Embryonic facial prominence (tissue), 1 donor: Measurements from ENCODE around the gene RMDN3.

Experiments
- DNase-seq: peaks from one replicate; pipeline ENCODE4 v3.0.0-alpha.2; 2016; ENCODE audit errors: extremely low spot score

RMDN3 gene

GRCh38 chr15:40772014-40772413 lies 17.0 kb upstream of the RMDN3 start:
- no peak for DNase-seq

- no peak for DNase-seq
Measured at GRCh38 chr15:40771242-40771641, 16.2 kb upstream of the RMDN3 start.

GRCh38 chr15:40770147-40770721 lies 15.2 kb upstream of the RMDN3 start:
- DNase-seq: no peak

GRCh38 chr15:40769274-40770146 lies 14.5 kb upstream of the RMDN3 start, which contains the start of gene C15orf62:
TSS of gene C15orf62 (plus strand) at chr15:40769980. CDS start at chr15:40770496, 516 bp downstream.
- peak; percentile 35 for DNase-seq

- DNase-seq: no peak
Measured at GRCh38 chr15:40768521-40769273, 13.6 kb upstream of the RMDN3 start.

- DNase-seq: no peak
Measured at GRCh38 chr15:40767838-40768500, 12.9 kb upstream of the RMDN3 start.

- DNase-seq: no peak
Measured at GRCh38 chr15:40766906-40767837, 12.1 kb upstream of the RMDN3 start.

- DNase-seq: no peak
Measured at GRCh38 chr15:40766194-40766815, 11.3 kb upstream of the RMDN3 start.

GRCh38 chr15:40764629-40765103 lies 9.6 kb upstream of the RMDN3 start:
- no peak for DNase-seq

GRCh38 chr15:40763801-40764628 lies 9.0 kb upstream of the RMDN3 start, which contains the start of gene GCHFR:
TSS of gene GCHFR (plus strand) at chr15:40764068. CDS start at chr15:40764181, 113 bp downstream.
- DNase-seq: peak; percentile 37

- DNase-seq: peak; percentile 60
Measured at GRCh38 chr15:40762919-40763800, 8.1 kb upstream of the RMDN3 start.

- DNase-seq: no peak
Measured at GRCh38 chr15:40759961-40760360, 4.9 kb upstream of the RMDN3 start.

GRCh38 chr15:40756938-40757337 lies 1.9 kb upstream of the RMDN3 start:
- no peak for DNase-seq

GRCh38 chr15:40755812-40756208 lies 756 bp upstream of the RMDN3 start:
- no peak for DNase-seq

- no peak for DNase-seq
Measured at GRCh38 chr15:40754574-40754882, 526 bp downstream of the RMDN3 start.

- no peak for DNase-seq
Measured at GRCh38 chr15:40751745-40752144, 3.3 kb downstream of the RMDN3 start.

GRCh38 chr15:40750885-40751284 lies 4.2 kb downstream of the RMDN3 start:
- DNase-seq: no peak

GRCh38 chr15:40749151-40749630 lies 5.9 kb downstream of the RMDN3 start:
- no peak for DNase-seq
